Stomach smooth muscle (tissue), 2 donors: ENCODE results near the gene S100A8.

Source experiments
- H3K27ac ChIP-seq: one replicate; pipeline ENCODE4 v1.7.0; 2013; ENCODE audit warnings: mild to moderate bottlenecking, low read length, inconsistent platforms
- H3K27me3 ChIP-seq, 2 donors: one replicate each; pipeline ENCODE4 v1.7.0; 2013; ENCODE audit warnings: low read length in 2 of 2; ENCODE audit not compliant: insufficient read depth in 2 of 2, control insufficient read depth in 1 of 2
- H3K36me3 ChIP-seq, 2 donors: one replicate each; pipeline ENCODE4 v1.7.0; 2013; ENCODE audit warnings: low read length in 2 of 2; ENCODE audit not compliant: control insufficient read depth in 2 of 2, insufficient read depth in 2 of 2
- H3K4me1 ChIP-seq: one replicate; pipeline ENCODE4 v1.7.0; 2013; ENCODE audit warnings: low read length; ENCODE audit not compliant: control insufficient read depth, insufficient read depth
- H3K4me3 ChIP-seq, 2 donors: one replicate each; pipeline ENCODE4 v1.7.0; 2013; ENCODE audit warnings: low read length in 2 of 2
- H3K9ac ChIP-seq, 2 donors: one replicate each; pipeline ENCODE4 v1.7.0; 2013; ENCODE audit warnings: low read length in 2 of 2, mild to moderate bottlenecking in 1 of 2
- H3K9me3 ChIP-seq, 2 donors: one replicate each; pipeline ENCODE4 v1.7.0; 2013; ENCODE audit warnings: low read length in 2 of 2; ENCODE audit not compliant: control insufficient read depth in 2 of 2
- donor health status: healthy.
- donor health status: Pancreatic carcinoma.

Gene S100A8

GRCh38 chr1:153399401-153400055 lies 8.7 kb upstream of the S100A8 start:
- Histone ChIP-seq H3K27ac (no peak overlapping the region), H3K9ac (no peak overlapping the region), H3K27me3 (peaks cover 2 to 9% of the 10 kb centered on the region in 2 donors), H3K4me3 (no peak overlapping the region), H3K4me1 (no peaks in the 10 kb centered on the region), H3K36me3 (no peaks in the 10 kb centered on the region), H3K9me3 (no peaks in the 10 kb centered on the region)

DNA sequence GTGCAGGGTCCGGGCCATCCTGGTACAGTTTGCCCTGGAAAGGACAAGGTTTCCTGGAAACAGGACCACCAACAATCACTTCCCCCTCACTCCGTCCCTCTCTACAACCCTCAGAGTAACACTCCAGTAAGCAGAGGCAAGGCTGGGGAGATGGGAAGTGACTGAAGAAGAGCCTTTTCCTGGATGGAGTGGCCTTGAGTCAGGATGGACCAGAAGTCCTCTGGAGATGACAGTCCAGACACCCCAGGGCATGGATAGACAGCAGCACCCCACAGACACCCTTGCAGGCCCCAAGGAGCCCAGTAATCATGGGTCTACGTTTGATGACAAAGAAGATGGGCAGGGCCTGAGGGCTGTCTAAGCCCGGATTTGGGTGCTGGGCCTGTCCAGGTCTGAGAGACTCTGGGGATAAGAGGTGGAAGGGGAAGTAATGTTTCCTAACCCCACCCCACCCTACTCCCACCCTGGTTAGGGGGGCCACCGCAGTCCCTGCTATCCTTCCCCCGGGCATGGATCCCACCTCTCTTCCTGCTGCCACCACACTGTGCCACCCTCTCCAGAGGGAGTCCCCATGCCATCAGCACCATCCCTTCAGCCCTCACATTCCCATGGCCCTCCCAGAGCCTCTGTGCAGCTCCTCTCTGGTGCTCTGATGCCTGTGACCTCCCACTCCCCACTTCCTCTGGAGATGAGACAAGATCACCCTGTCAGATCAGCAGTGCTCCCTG lies 7.2 kb upstream of the S100A8 start:
- H3K9me3 ChIP-seq, result no peaks in the 10 kb centered on the region
- no peak overlapping the region for H3K9ac ChIP-seq
- H3K27me3 ChIP-seq, result peaks cover 2 to 14% of the 10 kb centered on the region in 2 donors
- H3K4me1 ChIP-seq, result no peaks in the 10 kb centered on the region
- H3K4me3 ChIP-seq, result no peak overlapping the region
- no peak overlapping the region for H3K27ac ChIP-seq
- H3K36me3 ChIP-seq, result no peaks in the 10 kb centered on the region

- no peak overlapping the region for H3K27ac ChIP-seq
- H3K36me3 ChIP-seq, result no peaks in the 10 kb centered on the region
- peaks cover 2 to 13% of the 10 kb centered on the region in 2 donors for H3K27me3 ChIP-seq
- H3K4me3 ChIP-seq, result no peak overlapping the region
- no peaks in the 10 kb centered on the region for H3K4me1 ChIP-seq
- no peaks in the 10 kb centered on the region for H3K9me3 ChIP-seq
- H3K9ac ChIP-seq, result no peak overlapping the region
Observed at GRCh38 chr1:153397051-153397923, 6.4 kb upstream of the S100A8 start.

- no peak overlapping the region for H3K27ac ChIP-seq
- H3K4me3 ChIP-seq, result no peak overlapping the region
- peaks cover 2 to 11% of the 10 kb centered on the region in 2 donors for H3K27me3 ChIP-seq
- no peaks in the 10 kb centered on the region for H3K9me3 ChIP-seq
- H3K9ac ChIP-seq, result no peak overlapping the region
- no peaks in the 10 kb centered on the region for H3K4me1 ChIP-seq
- H3K36me3 ChIP-seq, result no peaks in the 10 kb centered on the region
Observed at GRCh38 chr1:153396461-153396860, 5.6 kb upstream of the S100A8 start.

DNA sequence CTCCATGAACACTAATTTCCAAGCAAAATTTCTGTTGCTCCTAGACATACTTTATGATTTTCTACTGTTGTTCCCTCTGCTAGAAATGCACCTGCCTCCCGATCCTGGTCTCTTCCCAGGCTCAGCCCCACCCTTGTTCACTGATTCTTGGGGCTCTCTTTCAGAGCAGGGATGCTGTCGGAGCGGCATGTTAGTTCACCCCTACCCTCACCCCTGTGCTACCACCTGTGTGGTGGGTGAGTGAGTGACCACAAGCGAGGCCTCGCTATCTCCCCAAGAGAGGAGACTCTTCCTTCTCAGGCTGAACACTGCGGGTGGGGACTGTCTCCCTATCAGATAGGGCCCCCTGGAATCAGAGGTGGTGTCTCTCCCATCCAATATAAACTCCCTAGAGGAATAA lies 4.9 kb upstream of the S100A8 start:
- H3K36me3 ChIP-seq, result no peaks in the 10 kb centered on the region
- H3K4me3 ChIP-seq, result no peak overlapping the region
- no peaks in the 10 kb centered on the region for H3K9me3 ChIP-seq
- H3K27ac ChIP-seq, result no peak overlapping the region
- H3K27me3 ChIP-seq, result peaks cover 2 to 14% of the 10 kb centered on the region in 2 donors
- H3K9ac ChIP-seq, result no peak overlapping the region
- no peaks in the 10 kb centered on the region for H3K4me1 ChIP-seq

DNA sequence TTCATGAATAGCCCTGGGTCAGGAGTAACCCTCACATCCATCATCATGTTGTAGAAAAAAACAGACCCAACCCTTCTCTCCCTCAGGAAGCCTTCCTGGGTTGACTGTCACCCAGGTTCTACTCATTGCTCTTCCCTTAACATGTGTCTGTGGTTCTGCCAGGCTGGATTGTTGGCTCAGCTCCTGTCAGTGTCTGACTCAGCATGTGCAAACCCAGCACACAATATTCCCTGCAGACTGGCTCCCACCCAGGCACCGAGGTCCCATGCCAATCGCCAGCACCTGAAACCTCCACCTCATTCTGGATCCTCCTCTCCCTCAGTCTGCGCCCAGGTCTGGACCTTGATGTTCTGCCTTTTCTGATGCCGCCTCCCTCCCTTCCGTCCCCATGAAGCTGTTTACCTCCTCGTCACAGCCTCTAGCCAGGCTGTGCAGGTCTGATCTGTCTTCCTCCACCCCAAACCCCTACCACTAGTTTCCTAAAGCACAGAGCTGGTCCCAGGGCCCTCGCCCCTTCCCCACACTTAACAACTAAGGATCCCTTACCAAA lies 4.3 kb upstream of the S100A8 start:
- H3K9ac ChIP-seq, result no peak overlapping the region
- no peaks in the 10 kb centered on the region for H3K9me3 ChIP-seq
- H3K4me3 ChIP-seq, result no peak overlapping the region
- H3K36me3 ChIP-seq, result no peaks in the 10 kb centered on the region
- no peak overlapping the region for H3K27ac ChIP-seq
- no peaks in the 10 kb centered on the region for H3K4me1 ChIP-seq
- peaks cover 2 to 16% of the 10 kb centered on the region in 2 donors for H3K27me3 ChIP-seq

GRCh38 chr1:153394391-153394790 lies 3.5 kb upstream of the S100A8 start:
- no peaks in the 10 kb centered on the region for H3K9me3 ChIP-seq
- H3K9ac ChIP-seq, result no peak overlapping the region
- no peaks in the 10 kb centered on the region for H3K36me3 ChIP-seq
- no peaks in the 10 kb centered on the region for H3K4me1 ChIP-seq
- H3K4me3 ChIP-seq, result no peak overlapping the region
- no peak overlapping the region for H3K27ac ChIP-seq
- peaks cover 2 to 16% of the 10 kb centered on the region in 2 donors for H3K27me3 ChIP-seq

GRCh38 chr1:153393926-153394325 lies 3.1 kb upstream of the S100A8 start:
- Histone ChIP-seq H3K4me1 (no peaks in the 10 kb centered on the region), H3K9me3 (no peaks in the 10 kb centered on the region), H3K9ac (no peak overlapping the region), H3K27ac (no peak overlapping the region), H3K36me3 (no peaks in the 10 kb centered on the region), H3K4me3 (no peak overlapping the region), H3K27me3 (peaks cover 2 to 16% of the 10 kb centered on the region in 2 donors)

GRCh38 chr1:153392822-153393221 lies 1.9 kb upstream of the S100A8 start:
- Histone ChIP-seq H3K4me3 (no peak overlapping the region), H3K27me3 (peaks cover 2 to 12% of the 10 kb centered on the region in 2 donors), H3K9ac (no peak overlapping the region), H3K4me1 (no peaks in the 10 kb centered on the region), H3K36me3 (no peaks in the 10 kb centered on the region), H3K27ac (no peak overlapping the region), H3K9me3 (no peaks in the 10 kb centered on the region)

DNA sequence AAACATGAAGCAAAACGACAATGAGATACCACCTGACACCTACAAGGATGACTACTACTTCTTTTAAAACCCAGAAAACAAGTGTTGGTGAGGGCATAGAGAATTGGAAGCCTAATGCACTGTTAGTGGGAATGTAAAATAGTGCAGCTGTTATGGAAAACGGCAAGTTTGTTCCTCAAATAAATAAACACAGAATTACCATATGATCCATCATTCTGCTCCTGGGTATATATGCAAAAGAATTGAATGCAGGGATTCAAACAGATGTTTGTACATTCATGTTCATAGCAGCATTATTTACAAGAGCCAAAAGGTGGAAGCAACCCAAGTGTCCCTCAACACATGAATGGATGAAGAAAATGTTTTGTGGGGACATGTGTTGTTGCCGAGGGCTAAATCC lies 1.4 kb upstream of the S100A8 start:
- no peak overlapping the region for H3K4me3 ChIP-seq

More for the DNA sequence above, 1.4 kb upstream of the S100A8 start:
- Histone ChIP-seq H3K27ac (no peak overlapping the region), H3K27me3 (peaks cover 2 to 12% of the 10 kb centered on the region in 2 donors), H3K9me3 (no peaks in the 10 kb centered on the region), H3K4me1 (no peaks in the 10 kb centered on the region), H3K9ac (no peak overlapping the region), H3K36me3 (no peaks in the 10 kb centered on the region)
